HEK293 (cell line): Measurements from ENCODE around the gene OR12D3.
"Not testable (repeated sequence)": the region's sequence is repeated elsewhere in the genome, so short reads cannot be mapped to it uniquely, and the experiment has no call there.

Experiments
- CTCF ChIA-PET: fragments of 350-600 bp; formaldehyde crosslinking; extraction: SDS; loops from one replicate; lab custom pipeline; 2021; ENCODE audit warnings: antibody characterized with exemption; lab: Yijun Ruan, JAX
- POLR2A ChIA-PET: fragments of 300-600 bp; formaldehyde crosslinking; extraction: SDS; loops from one replicate; lab custom pipeline; 2020; ENCODE audit warnings: antibody characterized with exemption, inconsistent platforms; lab: Yijun Ruan, JAX
- H3K27ac ChIP-seq: fragments of 200-500 bp; sonication (Bioruptor generic); 2 replicates; pipeline ENCODE4 v1.5.1; 2014; ENCODE audit warnings: low read depth, low read length, control low read depth, inconsistent platforms; ENCODE audit errors: extremely low read depth
- H3K36me3 ChIP-seq, 2 experiments: fragments of 200-500 bp in 1 of 2; sonication (Bioruptor generic) in 1 of 2; 1 replicate in 1 of 2; 2 replicates in 1 of 2; pipeline ENCODE4 v1.5.1; 2014 to 2017; ENCODE audit warnings: inconsistent platforms in 2 of 2, low read length in 2 of 2; ENCODE audit not compliant: control insufficient read depth in 2 of 2, insufficient read depth in 1 of 2
- H3K4me1 ChIP-seq: fragments of 200-500 bp; sonication (Bioruptor generic); 2 replicates; pipeline ENCODE4 v1.5.1; 2014; ENCODE audit warnings: mild to moderate bottlenecking, low read length, inconsistent platforms; ENCODE audit not compliant: control insufficient read depth, insufficient read depth
- H3K4me3 ChIP-seq: 2 replicates; pipeline ENCODE4 v1.5.1; 2011; ENCODE audit warnings: low read depth, mild to moderate bottlenecking, control low read depth, low read length, moderate library complexity
- H3K9me3 ChIP-seq: fragments of 200-500 bp; sonication (Bioruptor generic); 2 replicates; pipeline ENCODE4 v1.5.1; 2014; ENCODE audit warnings: low read depth, low read length, inconsistent platforms; ENCODE audit not compliant: control insufficient read depth, insufficient read depth
- CTCF ChIP-seq: fragments of 450-650 bp; formaldehyde crosslinking; IDR thresholded peaks from 2 replicates; pipeline ENCODE4 v1.5.1; 2016; ENCODE audit warnings: missing biosample characterization, missing genetic modification characterization
- YY2 ChIP-seq: fragments of 450-650 bp; formaldehyde crosslinking; IDR thresholded peaks from 2 replicates; pipeline ENCODE4 v1.5.1; 2016; ENCODE audit warnings: missing biosample characterization, missing genetic modification characterization
- ZBTB1 ChIP-seq: fragments of 450-650 bp; formaldehyde crosslinking; IDR thresholded peaks from 2 replicates; pipeline ENCODE4 v1.5.1; 2016; ENCODE audit warnings: missing biosample characterization, missing genetic modification characterization
- ZBTB21 ChIP-seq: fragments of 450-650 bp; formaldehyde crosslinking; IDR thresholded peaks from 2 replicates; pipeline ENCODE4 v1.5.1; 2017; ENCODE audit warnings: missing biosample characterization, missing genetic modification characterization
- ZBTB6 ChIP-seq: fragments of 450-650 bp; formaldehyde crosslinking; IDR thresholded peaks from 2 replicates; pipeline ENCODE4 v1.5.1; 2017; ENCODE audit warnings: missing biosample characterization, missing genetic modification characterization
- ZNF10 ChIP-seq: fragments of 450-650 bp; formaldehyde crosslinking; IDR thresholded peaks from 2 replicates; pipeline ENCODE4 v1.5.1; 2017; ENCODE audit warnings: missing biosample characterization, missing genetic modification characterization
- ZNF146 ChIP-seq: fragments of 450-650 bp; formaldehyde crosslinking; IDR thresholded peaks from 2 replicates; pipeline ENCODE4 v1.5.1; 2016; ENCODE audit warnings: missing biosample characterization, missing genetic modification characterization
- ZNF148 ChIP-seq: fragments of 450-650 bp; formaldehyde crosslinking; IDR thresholded peaks from 2 replicates; pipeline ENCODE4 v1.5.0; 2017; ENCODE audit warnings: missing biosample characterization, missing genetic modification characterization, borderline replicate concordance
- ZNF174 ChIP-seq: fragments of 450-650 bp; formaldehyde crosslinking; IDR thresholded peaks from 2 replicates; pipeline ENCODE4 v1.5.0; 2017; ENCODE audit warnings: missing biosample characterization, mild to moderate bottlenecking, missing genetic modification characterization
- ZNF280D ChIP-seq: fragments of 450-650 bp; formaldehyde crosslinking; IDR thresholded peaks from 2 replicates; pipeline ENCODE4 v1.5.1; 2016; ENCODE audit warnings: missing biosample characterization, missing genetic modification characterization
- ZNF530 ChIP-seq: fragments of 450-650 bp; formaldehyde crosslinking; IDR thresholded peaks from 2 replicates; pipeline ENCODE4 v1.5.1; 2016; ENCODE audit warnings: low read depth, missing biosample characterization, missing genetic modification characterization
- ZNF548 ChIP-seq: fragments of 450-650 bp; formaldehyde crosslinking; IDR thresholded peaks from 2 replicates; pipeline ENCODE4 v1.5.1; 2016; ENCODE audit warnings: missing biosample characterization, missing genetic modification characterization
- ZNF626 ChIP-seq: fragments of 450-650 bp; sonication (Bioruptor Pico); formaldehyde crosslinking; IDR thresholded peaks from 2 replicates; pipeline ENCODE4 v1.5.1; 2018; ENCODE audit warnings: missing biosample characterization, missing genetic modification characterization, inconsistent platforms
- ZNF639 ChIP-seq: fragments of 450-650 bp; formaldehyde crosslinking; IDR thresholded peaks from 2 replicates; pipeline ENCODE4 v1.5.1; 2016; ENCODE audit warnings: missing biosample characterization, missing genetic modification characterization
- ZNF645 ChIP-seq: fragments of 450-650 bp; formaldehyde crosslinking; IDR thresholded peaks from 2 replicates; pipeline ENCODE4; 2016; ENCODE audit warnings: missing biosample characterization, missing genetic modification characterization
- ZNF692 ChIP-seq: fragments of 450-650 bp; formaldehyde crosslinking; IDR thresholded peaks from 2 replicates; pipeline ENCODE4 v1.5.1; 2016; ENCODE audit warnings: missing biosample characterization, missing genetic modification characterization
- ZNF777 ChIP-seq: fragments of 450-650 bp; formaldehyde crosslinking; IDR thresholded peaks from 2 replicates; pipeline ENCODE4 v1.5.1; 2017; ENCODE audit warnings: missing biosample characterization, missing genetic modification characterization, borderline replicate concordance
- ZNF792 ChIP-seq: fragments of 450-650 bp; formaldehyde crosslinking; IDR thresholded peaks from 2 replicates; pipeline ENCODE4 v1.5.1; 2016; ENCODE audit warnings: missing biosample characterization, missing genetic modification characterization
- ZSCAN30 ChIP-seq: fragments of 450-650 bp; IDR thresholded peaks from 2 replicates; pipeline ENCODE4 v1.5.1; 2018; ENCODE audit warnings: missing biosample characterization, mild to moderate bottlenecking, missing genetic modification characterization, moderate library complexity

OR12D3 gene

GRCh38 chr6:29349348-29349747 is 25.7 kb downstream of the OR12D3 start:
- 0 out of 2 replicates have a peak, but pooled peaks have one; percentile 56 for TF ChIP-seq ZNF146 (tag by site-specific recombination)
- CTCF ChIA-PET, POLR2A ChIA-PET: not testable (repeated sequence)

GRCh38 chr6:29345380-29345779 is 29.7 kb downstream of the OR12D3 start:
- POLR2A ChIA-PET: no interaction called here
- no peak overlapping the region for H3K4me3 ChIP-seq
- H3K36me3 ChIP-seq: no peaks in the 10 kb centered on the region
- CTCF ChIA-PET: interaction anchor here (0.6 to 0.7 kb wide), 2 partner anchors 9 to 68 kb away, joined by 3 to 5 read pairs; no protein-coding TSS in a partner anchor
- no peak overlapping the region for H3K27ac ChIP-seq
- H3K9me3 ChIP-seq: no peaks in the 10 kb centered on the region
- no peak for TF ChIP-seq ZNF548
- TF ChIP-seq ZNF792 (tag by site-specific recombination): no peak
- no peak for TF ChIP-seq ZNF280D
- TF ChIP-seq ZNF174 (tag by site-specific recombination): no peak
- TF ChIP-seq ZSCAN30 (tag by site-specific recombination): no peak
- no peak for TF ChIP-seq CTCF (tag by site-specific recombination)
- TF ChIP-seq ZNF645 (tag by site-specific recombination): no peak
- no peak for TF ChIP-seq ZNF777
- H3K4me1 ChIP-seq: no peaks in the 10 kb centered on the region

More at GRCh38 chr6:29349348-29349747, 25.7 kb downstream of the OR12D3 start:
- H3K27ac ChIP-seq, H3K4me1 ChIP-seq, H3K4me3 ChIP-seq, H3K9me3 ChIP-seq, H3K36me3 ChIP-seq: not testable (repeated sequence)

GRCh38 chr6:29336269-29336668 is 38.8 kb downstream of the OR12D3 start:
- Histone ChIP-seq H3K9me3 (no peaks in the 10 kb centered on the region), H3K36me3 (no peaks in the 10 kb centered on the region), H3K4me1 (no peaks in the 10 kb centered on the region), H3K27ac (no peak overlapping the region), H3K4me3 (no peak overlapping the region)
- CTCF ChIA-PET: no interaction called here
- POLR2A ChIA-PET: no interaction called here
- no peak for TF ChIP-seq ZNF530
- TF ChIP-seq ZNF148 (tag by site-specific recombination): no peak
- TF ChIP-seq ZNF10: no peak
- no peak for TF ChIP-seq ZSCAN30 (tag by site-specific recombination)
- TF ChIP-seq ZBTB6 (tag by site-specific recombination): no peak
- no peak for TF ChIP-seq ZNF626 (tag by site-specific recombination)
- TF ChIP-seq ZBTB1 (tag by site-specific recombination): no peak
- TF ChIP-seq ZNF692 (tag by site-specific recombination): no peak
- TF ChIP-seq ZBTB21 (tag by site-specific recombination): no peak
- TF ChIP-seq ZNF639 (tag by site-specific recombination): no peak
- no peak for TF ChIP-seq YY2 (tag by site-specific recombination)
